ENCODE measurements around the gene FEM1B.

GRCh38 chr15:68303560-68304436 lies 26.3 kb downstream of the FEM1B start:
- TF ChIP-seq CTCF (IDR thresholded peaks at IDR 0.05), result no peak
- no peak for TF ChIP-seq POLR2A (IDR thresholded peaks at IDR 0.05)
- no peak for TF ChIP-seq POLR2AphosphoS5 (IDR thresholded peaks at IDR 0.05)
